K562 (cell line): ENCODE measurements around the gene RABL6. TPM values are rescaled to one million over a fixed set of nuclear protein-coding genes. Genes with fewer than 3 reads are reported as not detected.

Experiments used
- ATF4 ChIP-seq: fragments of 450-650 bp; formaldehyde crosslinking; IDR thresholded peaks from 2 replicates; pipeline ENCODE4 v1.4.0; 2022; ENCODE audit warnings: mild to moderate bottlenecking, moderate library complexity
- HIVEP1 ChIP-seq: fragments of 250-450 bp; sonication (Bioruptor Pico); IDR thresholded peaks from 2 replicates; pipeline ENCODE4 v1.4.0; 2020; ENCODE audit warnings: mild to moderate bottlenecking
- JUNB ChIP-seq: fragments of 450-650 bp; formaldehyde crosslinking; conservative IDR thresholded peaks from 2 replicates; pipeline ENCODE4 v1.4.0; 2020; ENCODE audit warnings: mild to moderate bottlenecking
- KLF6 ChIP-seq: fragments of 250-450 bp; sonication (Bioruptor Pico); IDR thresholded peaks from 2 replicates; pipeline ENCODE4 v1.4.0; 2020; ENCODE audit warnings: mild to moderate bottlenecking, moderate library complexity, borderline replicate concordance
- LARP7 ChIP-seq: fragments of 450-650 bp; IDR thresholded peaks from 2 replicates; pipeline ENCODE4 v1.6.1; 2016
- MAFK ChIP-seq: IDR thresholded peaks from 2 replicates; pipeline ENCODE4 v1.6.1; 2011; ENCODE audit warnings: low read length, improper control_type of control experiment
- MAZ ChIP-seq, 2 experiments: fragments of 450-650 bp in 1 of 2; sonication (generic) in 1 of 2; formaldehyde crosslinking; IDR thresholded peaks in 1 of 2; conservative IDR thresholded peaks in 1 of 2; 2 replicates each; pipeline versions ENCODE4 v1.4.0 to v1.5.0; 2020; ENCODE audit warnings: mild to moderate bottlenecking in 1 of 2, missing genetic modification reagents in 1 of 2
- MTA1 ChIP-seq: fragments of 450-650 bp; IDR thresholded peaks from 2 replicates; pipeline ENCODE4 v1.6.1; 2017; ENCODE audit warnings: borderline replicate concordance
- RB1 ChIP-seq: fragments of 450-650 bp; IDR thresholded peaks from 2 replicates; pipeline ENCODE4 v1.6.1; 2017; ENCODE audit warnings: low read depth, mild to moderate bottlenecking
- SMAD4 ChIP-seq: fragments of 250-450 bp; sonication (Bioruptor Pico); conservative IDR thresholded peaks from 2 replicates; pipeline ENCODE4 v1.8.0; 2021; ENCODE audit warnings: inconsistent platforms, mild to moderate bottlenecking, moderate library complexity
- SMARCA5 ChIP-seq: fragments of 450-650 bp; IDR thresholded peaks from 2 replicates; pipeline ENCODE4 v1.6.1; 2016
- SMC3 ChIP-seq: conservative IDR thresholded peaks from 2 replicates; pipeline ENCODE4 v1.6.1; 2011; ENCODE audit warnings: low read depth, low read length, improper control_type of control experiment; ENCODE audit not compliant: insufficient read depth
- TFAP4 ChIP-seq: sonication (generic); formaldehyde crosslinking; IDR thresholded peaks from 2 replicates; pipeline ENCODE4 v1.8.0; 2022; ENCODE audit warnings: missing genetic modification reagents, mild to moderate bottlenecking, moderate library complexity, borderline replicate concordance
- TOE1 ChIP-seq, 2 experiments: fragments of 450-650 bp in 1 of 2; sonication (generic) in 1 of 2; formaldehyde crosslinking in 1 of 2; IDR thresholded peaks; 2 replicates each; pipeline versions ENCODE4 v1.7.1 to v1.8.0; 2016 to 2022; ENCODE audit warnings: borderline replicate concordance in 2 of 2, mild to moderate bottlenecking in 2 of 2, antibody characterized with exemption in 1 of 2, inconsistent platforms in 1 of 2, low read depth in 1 of 2, missing genetic modification reagents in 1 of 2, moderate library complexity in 1 of 2
- ZBTB12 ChIP-seq: fragments of 250-450 bp; sonication (Bioruptor Pico); IDR thresholded peaks from 2 replicates; pipeline ENCODE4 v1.4.0; 2020
- ZNF121 ChIP-seq: sonication (generic); formaldehyde crosslinking; conservative IDR thresholded peaks from 2 replicates; pipeline ENCODE4 v1.8.0; 2022; ENCODE audit warnings: missing genetic modification reagents
- ZNF175 ChIP-seq: fragments of 200-800 bp; sonication (Bioruptor generic); IDR thresholded peaks from 2 replicates; pipeline ENCODE4 v1.6.1; 2016; ENCODE audit warnings: low read depth, mild to moderate bottlenecking, missing genetic modification characterization, missing compliant biosample characterization
- ZNF699 ChIP-seq: fragments of 250-450 bp; sonication (Bioruptor Pico); IDR thresholded peaks from 2 replicates; pipeline ENCODE4 v1.8.0; 2021; ENCODE audit warnings: mild to moderate bottlenecking, moderate library complexity; ENCODE audit not compliant: insufficient replicate concordance
- polyA plus RNA-seq, 8 experiments: library from polyadenylated mRNA; depleted of rRNA in 4 of 8; stranded (reverse) in 5 of 8; unstranded in 3 of 8; fragments of >200 nt; fragmentation: Nextera tagmentation in 2 of 8; fragmentation: Illumina TruSeq in 1 of 8; extraction: Ambion mirVana in 2 of 8; extraction: Trizol in 1 of 8; gene quantifications; 2 replicates each; pipeline versions ENCODE4 v1.2.1 to v1.2.3, GENCODE V29; 2011 to 2014; ENCODE audit warnings: inconsistent platforms in 1 of 8, missing spikeins in 1 of 8
- total RNA-seq, 7 experiments: library from RNA; depleted of rRNA in 6 of 7; stranded (reverse); fragments of >200 nt in 6 of 7; fragmentation: Illumina TruSeq in 2 of 7; extraction: Trizol in 2 of 7; gene quantifications; 2 replicates each; pipeline versions ENCODE4 v1.2.1 to v1.2.3, GENCODE V29; 2011 to 2021; ENCODE audit warnings: low replicate concordance in 1 of 7

The RABL6 gene
- total and polyA plus RNA-seq, 9 of the 15 experiments (the other 6 are each of a cell fraction or from before 2014, with no cell fraction given) = 5.6 to 181 (median 84.5) TPM

DNA sequence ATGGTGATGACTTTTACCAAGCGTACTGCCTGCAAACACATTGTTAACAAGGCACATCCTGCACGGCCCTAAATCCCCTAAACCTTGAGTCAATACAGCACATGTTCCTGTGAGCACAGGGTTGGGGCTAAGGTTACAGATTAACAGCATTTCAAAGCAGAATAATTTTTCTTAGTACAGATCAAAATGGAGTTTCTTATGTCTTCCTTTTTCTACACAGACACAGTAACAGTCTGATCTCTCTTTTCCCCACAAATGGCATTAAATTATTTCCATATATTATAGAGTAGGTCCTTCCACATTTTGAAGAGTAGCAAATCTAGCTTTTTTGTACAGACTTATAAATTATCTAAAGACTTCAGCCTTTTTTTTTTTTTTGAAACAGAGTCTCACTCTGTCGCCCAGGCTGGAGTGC lies 18.2 kb upstream of the RABL6 start (continued):
- TF ChIP-seq MAFK = no peak
- TF ChIP-seq TFAP4 (CRISPR knock-in tag) = no peak
- no peak for TF ChIP-seq JUNB
- no peak for TF ChIP-seq SMARCA5
- TF ChIP-seq ZNF175 (CRISPR knock-in tag) = 0 out of 2 replicates have a peak, but pooled peaks have one; percentile 56
- peak; percentile 94 for TF ChIP-seq SMAD4 (CRISPR knock-in tag)
- no peak for TF ChIP-seq LARP7
- no peak for TF ChIP-seq ZNF121 (CRISPR knock-in tag)
- peak; percentile 70 for TF ChIP-seq ZBTB12 (CRISPR knock-in tag)
- peak in 1 of 2 experiments; percentile 79; a peak in 2 of 4 replicates for TF ChIP-seq MAZ (CRISPR knock-in tag; conservative IDR thresholded peaks at IDR 0.05 in 1 of 2, IDR thresholded peaks at IDR 0.05 in 1 of 2)
- no peak for TF ChIP-seq TOE1 (IDR thresholded peaks at IDR 0.05; ENCODE audit: borderline replicate concordance)
- TF ChIP-seq TOE1 (CRISPR knock-in tag; IDR thresholded peaks at IDR 0.05; ENCODE audit: borderline replicate concordance, low read depth) = no peak
- peak; percentile 73; the same call in 1 of the 2 replicates for TF ChIP-seq HIVEP1 (CRISPR knock-in tag)
- TF ChIP-seq ZNF699 (CRISPR knock-in tag) = no peak
- no peak for TF ChIP-seq MTA1
- peak; percentile 96 for TF ChIP-seq KLF6
- no peak for TF ChIP-seq SMC3
- TF ChIP-seq RB1 = no peak
- TF ChIP-seq ATF4 = peak; percentile 83
